HG03575 (cell line): ENCODE results near the gene CLEC2L.

Experiments
- ATAC-seq: cut with Tn5 transposase; IDR thresholded peaks from one replicate; pipeline ENCODE4 v1.9.1; 2021; ENCODE audit not compliant: unreplicated experiment, insufficient number of reproducible peaks, low FRiP score; ENCODE audit errors: extremely low read depth

The CLEC2L gene

GRCh38 chr7:139523199-139523941, at the start of gene CLEC2L:
TSS of gene CLEC2L (plus strand) at chr7:139523685. CDS start at chr7:139523928, 243 bp downstream.
- ATAC-seq, result no peak

GRCh38 chr7:139476139-139476538, 47.3 kb upstream of the CLEC2L start:
- no peak for ATAC-seq

GRCh38 chr7:139476891-139477290, 46.6 kb upstream of the CLEC2L start:
- no peak for ATAC-seq

GRCh38 chr7:139479620-139480019, 43.9 kb upstream of the CLEC2L start:
- ATAC-seq, result no peak

- no peak for ATAC-seq
Measured at GRCh38 chr7:139481364-139481763, 42.1 kb upstream of the CLEC2L start.

- no peak for ATAC-seq
Measured at GRCh38 chr7:139482122-139482521, 41.4 kb upstream of the CLEC2L start.

GRCh38 chr7:139482662-139483466, 40.6 kb upstream of the CLEC2L start:
- no peak for ATAC-seq

GRCh38 chr7:139487366-139488080, 36.0 kb upstream of the CLEC2L start:
- no peak for ATAC-seq

- no peak for ATAC-seq
Measured at GRCh38 chr7:139488810-139489209, 34.7 kb upstream of the CLEC2L start.

- no peak for ATAC-seq
Measured at GRCh38 chr7:139490130-139490529, 33.4 kb upstream of the CLEC2L start.

GRCh38 chr7:139492293-139492692, 31.2 kb upstream of the CLEC2L start:
- ATAC-seq, result no peak

GRCh38 chr7:139494835-139495579, 28.5 kb upstream of the CLEC2L start:
- no peak for ATAC-seq

- ATAC-seq, result no peak
Measured at GRCh38 chr7:139495580-139496125, 27.8 kb upstream of the CLEC2L start.

- ATAC-seq, result no peak
Measured at GRCh38 chr7:139496528-139496927, 27.0 kb upstream of the CLEC2L start.

- no peak for ATAC-seq
Measured at GRCh38 chr7:139500770-139501138, 22.7 kb upstream of the CLEC2L start.

GRCh38 chr7:139502226-139502625, 21.3 kb upstream of the CLEC2L start:
- no peak for ATAC-seq

GRCh38 chr7:139505563-139505962, 17.9 kb upstream of the CLEC2L start:
- no peak for ATAC-seq

GRCh38 chr7:139509535-139509934, 13.9 kb upstream of the CLEC2L start:
- no peak for ATAC-seq

- ATAC-seq, result no peak
Measured at GRCh38 chr7:139511315-139511714, 12.2 kb upstream of the CLEC2L start.
